OCI-LY1 (cell line): ENCODE data around the gene GJA10.

Experiments used
- CTCF ChIP-seq: fragments of 200-600 bp; sonication (generic), shearing (Covaris generic); IDR thresholded peaks from 2 replicates; pipeline ENCODE4 v1.5.1; 2017; ENCODE audit warnings: mild to moderate bottlenecking, antibody characterized with exemption, low read length, moderate library complexity, mixed read lengths
- EZH2 ChIP-seq: fragments of 200-600 bp; sonication (generic), shearing (Covaris generic); IDR thresholded peaks from 2 replicates; pipeline ENCODE4 v1.8.0; 2017; ENCODE audit warnings: borderline replicate concordance, mixed run types, mild to moderate bottlenecking, antibody characterized with exemption, low read length, moderate library complexity, mixed read lengths

- TF ChIP-seq CTCF: no peak
- TF ChIP-seq EZH2: no peak
Measured at GRCh38 chr6:89938014-89938413, 43.7 kb downstream of the GJA10 start.
